SU-DHL-6 (cell line): ENCODE measurements around the gene ADH1C.

ENCODE experiments used
- H2AFZ ChIP-seq: fragments of 200-600 bp; sonication (generic); 2 replicates; pipeline ENCODE4 v1.6.1; 2014; ENCODE audit warnings: low read depth, mild to moderate bottlenecking, moderate library complexity, mixed read lengths, antibody characterized with exemption, low read length; ENCODE audit not compliant: severe bottlenecking
- H3F3A ChIP-seq: fragments of 200-600 bp; shearing (Covaris generic); 2 replicates; pipeline ENCODE4 v1.6.0; 2016; ENCODE audit warnings: antibody characterized with exemption, mild to moderate bottlenecking; ENCODE audit not compliant: insufficient read depth
- H3K27ac ChIP-seq: fragments of 200-600 bp; sonication (generic); 2 replicates; pipeline ENCODE4 v1.5.1; 2016; ENCODE audit warnings: low read depth, mild to moderate bottlenecking, low read length, moderate library complexity, mixed read lengths
- H3K27me3 ChIP-seq: fragments of 200-600 bp; sonication (generic), shearing (Covaris generic); 2 replicates; pipeline ENCODE4 v1.6.0; 2014; ENCODE audit warnings: mild to moderate bottlenecking, low read length
- H3K36me3 ChIP-seq: fragments of 200-600 bp; sonication (generic); 2 replicates; pipeline ENCODE4 v1.6.1; 2014; ENCODE audit warnings: mild to moderate bottlenecking, low read length, mixed read lengths
- H3K4me2 ChIP-seq: fragments of 300-600, 200-600 bp; shearing (Covaris generic), sonication (generic); 2 replicates; pipeline ENCODE4 v1.6.0; 2014; ENCODE audit warnings: low read length, low read depth, mild to moderate bottlenecking; ENCODE audit not compliant: poor library complexity, severe bottlenecking
- H3K4me3 ChIP-seq: fragments of 200-600 bp; sonication (generic); 2 replicates; pipeline ENCODE4 v1.5.1; 2014; ENCODE audit warnings: antibody characterized with exemption, low read length, mild to moderate bottlenecking, mixed read lengths; ENCODE audit not compliant: insufficient read depth, poor library complexity, severe bottlenecking
- H3K79me2 ChIP-seq: fragments of 200-600 bp; sonication (generic); 2 replicates; pipeline ENCODE4 v1.6.1; 2014; ENCODE audit warnings: mild to moderate bottlenecking, low read length, moderate library complexity; ENCODE audit not compliant: insufficient read depth
- H3K9ac ChIP-seq: fragments of 200-600 bp; sonication (generic); 2 replicates; pipeline ENCODE4 v1.7.0; 2014; ENCODE audit warnings: mild to moderate bottlenecking, low read length
- H3K9me2 ChIP-seq: fragments of 200-600 bp; sonication (generic); replicated peaks from 2 replicates; pipeline ENCODE4 v1.6.1; 2014; ENCODE audit warnings: low read length; ENCODE audit not compliant: insufficient read depth
- H3K9me3 ChIP-seq: fragments of 200-600 bp; sonication (generic); 2 replicates; pipeline ENCODE4 v1.6.1; 2014; ENCODE audit warnings: low read length, mixed read lengths; ENCODE audit not compliant: insufficient read depth
- H4K20me1 ChIP-seq: fragments of 200-600 bp; sonication (generic); 2 replicates; pipeline ENCODE4 v1.6.1; 2014; ENCODE audit warnings: low read depth, mild to moderate bottlenecking, antibody characterized with exemption, low read length, moderate library complexity, mixed read lengths
- CTCF ChIP-seq: fragments of 200-600 bp; sonication (generic); IDR thresholded peaks from one replicate; pipeline ENCODE4 v1.5.1; 2017; ENCODE audit warnings: antibody characterized with exemption, mild to moderate bottlenecking, low read length, moderate library complexity; ENCODE audit not compliant: insufficient read depth, poor library complexity, severe bottlenecking
- EZH2phosphoT487 ChIP-seq: fragments of 200-600 bp; sonication (generic), shearing (Covaris generic); conservative IDR thresholded peaks from 2 replicates; pipeline ENCODE4 v1.6.1; 2018; ENCODE audit warnings: mild to moderate bottlenecking, antibody characterized with exemption, low read length, moderate library complexity, mixed read lengths

ADH1C gene

DNA sequence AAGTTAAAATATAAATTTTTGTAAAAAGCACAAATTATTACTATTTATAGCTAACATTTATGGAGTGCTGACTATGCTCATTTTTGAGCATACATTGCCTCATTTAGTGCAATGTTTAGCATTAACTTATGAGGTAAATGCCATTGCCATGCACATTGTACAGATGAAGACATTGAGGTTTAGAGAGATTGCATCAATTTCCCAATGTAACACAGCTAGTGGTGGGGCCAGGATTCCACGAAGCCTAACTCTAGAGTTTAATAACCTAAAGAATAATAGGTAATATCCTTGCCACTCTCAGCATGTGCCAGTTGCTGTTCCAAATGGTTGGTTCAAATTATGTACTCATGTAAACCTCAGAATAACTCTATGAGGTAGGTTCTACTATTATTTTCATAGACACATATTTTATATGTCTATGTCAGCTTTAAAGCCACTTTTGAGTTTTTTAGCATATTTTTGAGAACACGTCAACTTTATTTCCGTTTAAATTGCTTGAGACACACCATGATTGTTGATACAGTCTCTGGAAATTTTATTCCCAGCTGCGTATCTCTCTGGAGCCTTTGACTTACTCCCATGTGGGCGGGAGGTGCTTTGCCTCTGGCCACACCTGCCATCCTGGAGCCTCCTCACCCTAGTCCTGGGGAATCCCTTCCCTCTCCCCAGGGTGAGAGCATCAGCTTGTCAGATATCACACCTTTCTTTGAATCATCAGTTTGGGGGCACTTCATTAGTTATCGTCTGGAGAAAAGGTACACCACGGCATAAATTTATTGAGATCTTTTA, 51.0 kb downstream of the ADH1C start:
- Histone ChIP-seq H3K79me2 (no peaks in the 10 kb centered on the region), H3K9me3 (no peaks in the 10 kb centered on the region), H3K27ac (no peak overlapping the region), H3K4me3 (no peak overlapping the region), H3F3A (no peaks in the 10 kb centered on the region), H4K20me1 (no peaks in the 10 kb centered on the region), H3K4me2 (no peak overlapping the region), H3K36me3 (no peaks in the 10 kb centered on the region), H2AFZ (no peak overlapping the region), H3K9ac (no peak overlapping the region), H3K9me2 (no peaks in the 10 kb centered on the region), H3K27me3 (no peaks in the 10 kb centered on the region)
- TF ChIP-seq CTCF (no peak), EZH2phosphoT487 (no peak)

DNA sequence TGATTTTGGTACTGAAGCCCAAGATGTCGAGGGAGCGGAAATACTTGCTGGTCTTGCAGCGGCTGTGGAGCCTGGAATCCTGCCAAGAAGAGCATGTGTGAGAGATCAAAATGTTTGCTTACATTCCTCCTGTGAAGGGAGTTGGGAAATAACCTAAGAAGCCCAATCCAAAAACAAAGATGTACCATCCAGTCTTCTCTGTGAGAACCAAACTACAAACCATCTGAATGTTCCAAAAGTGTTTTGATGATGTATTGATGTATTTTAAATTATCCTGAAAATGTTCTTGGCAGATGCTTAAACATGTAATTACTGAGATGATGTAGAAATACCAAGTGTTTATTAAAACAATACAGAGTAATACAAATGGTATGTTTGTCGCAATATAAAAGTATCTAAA, 51.6 kb downstream of the ADH1C start:
- Histone ChIP-seq H3K9ac (no peak overlapping the region), H3F3A (no peaks in the 10 kb centered on the region), H3K27ac (no peak overlapping the region), H3K9me2 (no peaks in the 10 kb centered on the region), H3K9me3 (no peaks in the 10 kb centered on the region), H2AFZ (no peak overlapping the region), H3K27me3 (no peaks in the 10 kb centered on the region), H3K79me2 (no peaks in the 10 kb centered on the region), H3K4me2 (no peak overlapping the region), H3K36me3 (no peaks in the 10 kb centered on the region), H4K20me1 (no peaks in the 10 kb centered on the region), H3K4me3 (no peak overlapping the region)
- TF ChIP-seq CTCF (no peak), EZH2phosphoT487 (no peak)

- H3K4me3 ChIP-seq = no peak overlapping the region
- H3K27me3 ChIP-seq = no peaks in the 10 kb centered on the region
- no peak overlapping the region for H3K4me2 ChIP-seq
- H2AFZ ChIP-seq = no peak overlapping the region
- no peaks in the 10 kb centered on the region for H4K20me1 ChIP-seq
- TF ChIP-seq EZH2phosphoT487 (no peak), CTCF (no peak)
- no peaks in the 10 kb centered on the region for H3K36me3 ChIP-seq
- H3F3A ChIP-seq = no peaks in the 10 kb centered on the region
- H3K9ac ChIP-seq = no peak overlapping the region
- H3K79me2 ChIP-seq = no peaks in the 10 kb centered on the region
- no peaks in the 10 kb centered on the region for H3K9me2 ChIP-seq
- no peaks in the 10 kb centered on the region for H3K9me3 ChIP-seq
- H3K27ac ChIP-seq = no peak overlapping the region
Measured at GRCh38 chr4:99293357-99293756, 59.2 kb downstream of the ADH1C start.
